Activated T-helper 1 cell treated with anti-CD3 and anti-CD28 coated beads, Interleukin-12 subunit alpha, Interleukin-12 subunit beta, Interleukin-2, Interleukin-4 antibody, amounts not matched to agents 30 ng/mL and 10 ng/mL and 1 ng/mL, durations not matched to agents 14 hours and 24 hours and 36 hours (primary cell): Measurements from ENCODE around the gene CADPS. TPM values are rescaled to one million over a fixed set of nuclear protein-coding genes. Genes with fewer than 3 reads are reported as not detected.
"Not testable (repeated sequence)": the region's sequence is repeated elsewhere in the genome, so short reads cannot be mapped to it uniquely, and the experiment has no call there.

ENCODE experiments used
- DNase-seq: peaks from one replicate; pipeline ENCODE4 v3.0.0; 2021; ENCODE audit warnings: low spot score
- H3K27ac Mint-ChIP-seq: one replicate; pipeline ENCODE4 v1.8.0; 2021; ENCODE audit warnings: mild to moderate bottlenecking, mixed read lengths
- H3K27me3 Mint-ChIP-seq: one replicate; pipeline ENCODE4 v1.8.0; 2022; ENCODE audit warnings: mild to moderate bottlenecking, moderate library complexity, mixed read lengths; ENCODE audit not compliant: insufficient read depth
- H3K36me3 Mint-ChIP-seq: one replicate; pipeline ENCODE4 v1.8.0; 2021; ENCODE audit warnings: low read depth, mixed read lengths
- H3K4me1 Mint-ChIP-seq: one replicate; pipeline ENCODE4 v1.8.0; 2021; ENCODE audit warnings: low read depth, mixed read lengths
- H3K4me3 Mint-ChIP-seq: one replicate; pipeline ENCODE4 v1.8.0; 2021; ENCODE audit warnings: mild to moderate bottlenecking, moderate library complexity, mixed read lengths
- H3K9me3 Mint-ChIP-seq: one replicate; pipeline ENCODE4 v1.8.0; 2021; ENCODE audit warnings: mixed read lengths
- intact Hi-C: fragments of 100-400 bp; cut with micrococcal nuclease; formaldehyde crosslinking; loops from one replicate; pipeline ENCODE4 v1.15.1; 2024
- total RNA-seq: library from RNA; stranded (reverse); gene quantifications from 2 replicates; pipeline ENCODE4 v1.2.3, GENCODE V29; 2022

Gene CADPS
- total RNA-seq, 1 donor from 2014 or later = not detected

DNA sequence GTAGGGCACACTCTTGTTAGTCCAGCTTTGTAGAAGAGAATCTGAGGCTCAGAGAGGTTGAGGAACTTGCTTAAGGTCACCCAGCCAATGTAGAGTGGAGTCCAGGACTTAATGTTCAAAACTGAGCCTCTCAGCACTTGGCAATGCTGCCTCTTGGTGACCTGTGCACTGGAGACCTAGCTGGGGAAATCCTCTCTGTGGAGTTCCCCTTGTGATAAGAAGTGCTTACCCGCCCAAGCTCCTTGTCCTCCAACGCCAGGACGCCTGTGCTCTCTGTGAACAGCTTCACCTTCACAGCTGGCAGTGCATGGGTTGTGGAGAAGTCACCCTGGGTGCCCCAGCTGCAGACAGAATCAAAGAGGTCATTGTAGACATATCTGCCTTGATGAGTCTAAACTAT is 282.8 kb downstream of the CADPS start:
- intact Hi-C loops = no loop called here
- Mint-ChIP-seq H3K27me3 (no peaks in the 10 kb centered on the region), H3K9me3 (no peaks in the 10 kb centered on the region), H3K4me3 (no peak overlapping the region), H3K27ac (no peak overlapping the region), H3K36me3 (no peaks in the 10 kb centered on the region), H3K4me1 (no peaks in the 10 kb centered on the region)
- no peak for DNase-seq

DNA sequence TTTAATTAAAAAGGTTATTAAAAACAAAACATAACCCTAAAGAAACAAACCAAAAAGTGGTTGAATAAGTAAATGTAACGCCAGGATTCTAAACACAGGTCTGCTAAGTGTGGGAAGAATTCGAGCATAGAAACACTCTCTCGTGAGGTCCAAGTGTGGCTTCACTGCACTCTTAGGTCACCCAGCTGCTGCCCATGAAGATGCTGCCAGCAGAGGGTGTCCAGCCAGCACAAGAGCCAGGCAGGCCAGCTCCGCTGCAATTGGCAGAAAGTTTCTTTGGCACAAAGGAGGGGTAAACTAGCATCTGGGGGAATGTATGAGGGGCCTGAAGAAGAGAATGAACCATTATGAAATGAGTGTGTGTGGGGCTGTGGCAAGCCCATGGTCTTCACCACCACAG is 286.1 kb downstream of the CADPS start:
- Mint-ChIP-seq H3K9me3 (no peaks in the 10 kb centered on the region), H3K27me3 (no peaks in the 10 kb centered on the region), H3K27ac (no peak overlapping the region), H3K4me3 (no peak overlapping the region), H3K4me1 (no peaks in the 10 kb centered on the region), H3K36me3 (no peaks in the 10 kb centered on the region)
- intact Hi-C loops = no loop called here
- DNase-seq = no peak

GRCh38 chr3:62587579-62588031 is 287.6 kb downstream of the CADPS start:
- no peaks in the 10 kb centered on the region for H3K27me3 Mint-ChIP-seq
- no peaks in the 10 kb centered on the region for H3K4me1 Mint-ChIP-seq
- no peaks in the 10 kb centered on the region for H3K9me3 Mint-ChIP-seq
- no peak overlapping the region for H3K4me3 Mint-ChIP-seq
- intact Hi-C loops = no loop called here
- no peak for DNase-seq
- H3K36me3 Mint-ChIP-seq = no peaks in the 10 kb centered on the region
- no peak overlapping the region for H3K27ac Mint-ChIP-seq

DNA sequence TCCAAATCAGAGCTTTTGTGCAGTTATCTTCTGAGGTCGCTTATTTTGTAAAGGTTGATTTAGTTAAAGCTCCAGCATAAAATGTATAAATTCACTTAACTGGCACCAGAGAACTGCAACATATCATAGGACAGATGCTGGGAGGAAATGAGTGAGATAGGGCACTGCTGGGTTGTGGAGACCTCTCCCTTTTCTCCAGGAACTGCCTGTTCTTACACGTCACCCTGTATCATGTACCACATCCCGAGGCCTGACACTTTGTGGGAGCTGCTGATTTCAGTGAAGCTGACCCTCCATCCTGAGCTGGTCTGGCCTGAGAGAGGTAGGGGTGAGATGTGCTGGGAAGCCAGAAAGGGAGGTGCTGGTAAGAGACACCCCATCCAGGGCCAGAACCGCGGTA is 288.0 kb downstream of the CADPS start:
- H3K36me3 Mint-ChIP-seq = no peaks in the 10 kb centered on the region
- no peak overlapping the region for H3K4me3 Mint-ChIP-seq
- no peak for DNase-seq
- H3K4me1 Mint-ChIP-seq = no peaks in the 10 kb centered on the region
- no peak overlapping the region for H3K27ac Mint-ChIP-seq
- intact Hi-C loops = no loop called here
- no peaks in the 10 kb centered on the region for H3K9me3 Mint-ChIP-seq
- H3K27me3 Mint-ChIP-seq = no peaks in the 10 kb centered on the region

- Mint-ChIP-seq H3K9me3 (no peaks in the 10 kb centered on the region), H3K4me3 (no peak overlapping the region), H3K27me3 (no peaks in the 10 kb centered on the region), H3K4me1 (no peaks in the 10 kb centered on the region), H3K27ac (no peak overlapping the region), H3K36me3 (no peaks in the 10 kb centered on the region)
- intact Hi-C loops = no loop called here
- DNase-seq = no peak
These were observed 288.9 kb downstream of the CADPS start for GRCh38 chr3:62586356-62586755.

DNA sequence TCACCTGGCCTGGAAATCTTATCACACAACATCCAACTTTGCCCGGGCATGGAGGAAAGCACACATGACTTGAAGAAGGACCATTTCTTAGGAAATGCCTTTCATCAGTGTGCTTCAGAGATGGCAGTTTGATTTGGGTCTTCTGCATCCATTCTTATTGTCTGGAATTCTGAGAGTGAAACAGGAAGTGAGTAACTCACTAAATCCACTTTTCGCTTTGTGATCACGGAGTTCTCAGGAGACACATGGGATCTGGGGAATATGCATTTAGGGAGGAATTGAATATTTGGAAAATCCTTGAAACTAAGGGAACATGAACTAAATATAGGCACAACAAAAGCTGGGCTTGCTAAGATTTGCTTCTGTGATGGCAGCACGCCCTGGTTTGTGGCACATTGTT is 289.4 kb downstream of the CADPS start:
- no peaks in the 10 kb centered on the region for H3K36me3 Mint-ChIP-seq
- no peak overlapping the region for H3K27ac Mint-ChIP-seq
- H3K4me3 Mint-ChIP-seq = no peak overlapping the region
- DNase-seq = no peak
- H3K9me3 Mint-ChIP-seq = no peaks in the 10 kb centered on the region
- intact Hi-C loops = no loop called here
- no peaks in the 10 kb centered on the region for H3K27me3 Mint-ChIP-seq
- no peaks in the 10 kb centered on the region for H3K4me1 Mint-ChIP-seq

GRCh38 chr3:62584636-62585035 is 290.6 kb downstream of the CADPS start:
- H3K36me3 Mint-ChIP-seq = no peaks in the 10 kb centered on the region
- intact Hi-C loops = no loop called here
- H3K27me3 Mint-ChIP-seq = no peaks in the 10 kb centered on the region
- H3K4me1 Mint-ChIP-seq = no peaks in the 10 kb centered on the region
- H3K27ac Mint-ChIP-seq = no peak overlapping the region
- H3K9me3 Mint-ChIP-seq = peaks cover 6% of the 10 kb centered on the region
- DNase-seq = no peak
- no peak overlapping the region for H3K4me3 Mint-ChIP-seq

DNA sequence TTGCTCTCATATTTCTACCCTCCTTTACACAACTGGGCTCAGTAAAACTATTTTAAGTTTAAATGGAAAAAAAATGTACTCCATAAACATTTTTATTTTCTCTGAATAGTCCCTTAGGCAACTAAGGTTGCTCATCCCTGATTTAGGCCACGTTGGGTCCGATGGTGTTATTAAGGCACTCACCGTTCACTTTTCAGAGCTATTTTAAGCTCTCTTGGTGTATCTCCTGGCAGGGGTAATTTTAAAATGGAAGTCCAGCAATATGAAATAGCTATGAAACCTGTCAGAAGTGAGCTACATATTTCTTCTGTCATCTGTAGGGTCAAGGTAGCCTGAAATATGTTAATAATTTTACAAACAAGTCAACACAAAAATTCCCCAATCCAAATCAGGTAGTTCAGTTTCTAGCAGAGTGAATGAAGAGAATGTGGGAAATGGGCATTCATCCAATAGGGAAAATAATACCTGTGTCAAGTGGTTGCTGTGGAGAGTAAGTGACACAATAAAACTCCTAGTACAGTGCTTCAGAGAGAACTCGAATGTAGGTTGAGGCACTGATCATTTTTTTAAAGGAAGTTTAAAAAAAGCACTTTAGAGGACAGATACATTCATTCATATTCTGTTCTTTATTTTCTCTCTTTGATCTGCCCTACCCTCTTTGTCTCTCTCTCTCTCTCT is 292.6 kb downstream of the CADPS start:
- Mint-ChIP-seq H3K9me3 (peaks cover 14% of the 10 kb centered on the region), H3K4me3 (no peak overlapping the region), H3K27me3 (no peaks in the 10 kb centered on the region), H3K4me1 (no peaks in the 10 kb centered on the region), H3K27ac (no peak overlapping the region), H3K36me3 (no peaks in the 10 kb centered on the region)
- DNase-seq = no peak
- intact Hi-C loops = no loop called here

DNA sequence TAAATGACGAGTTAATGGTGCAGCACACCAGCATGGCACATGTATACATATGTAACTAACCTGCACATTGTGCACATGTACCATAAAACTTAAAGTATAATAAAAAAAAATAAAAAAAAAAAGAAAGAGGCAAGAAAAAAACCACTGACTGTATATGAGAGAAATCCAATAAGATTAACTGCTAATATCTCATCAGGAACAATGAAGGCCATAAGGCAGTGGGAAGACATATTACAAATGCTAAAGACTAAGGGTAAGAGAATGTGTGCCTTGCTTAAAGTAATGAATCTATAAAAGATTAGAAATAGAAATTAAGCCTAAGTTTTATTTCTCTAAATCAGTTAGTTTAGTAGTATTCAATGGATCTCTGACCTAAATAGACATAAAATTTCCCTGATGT is 294.7 kb downstream of the CADPS start:
- H3K9me3 Mint-ChIP-seq = peaks cover 14% of the 10 kb centered on the region
- DNase-seq, H3K36me3 Mint-ChIP-seq, H3K27me3 Mint-ChIP-seq, H3K4me1 Mint-ChIP-seq, intact Hi-C loops, H3K4me3 Mint-ChIP-seq, H3K27ac Mint-ChIP-seq: not testable (repeated sequence)

- Mint-ChIP-seq H3K27me3 (no peaks in the 10 kb centered on the region), H3K36me3 (no peaks in the 10 kb centered on the region), H3K9me3 (peaks cover 14% of the 10 kb centered on the region), H3K4me1 (no peaks in the 10 kb centered on the region), H3K4me3 (no peak overlapping the region), H3K27ac (no peak overlapping the region)
- intact Hi-C loops = no loop called here
- no peak for DNase-seq
These were observed 298.1 kb downstream of the CADPS start for GRCh38 chr3:62577153-62577552.

- no peak for DNase-seq
- Mint-ChIP-seq H3K27me3 (no peaks in the 10 kb centered on the region), H3K27ac (no peak overlapping the region), H3K36me3 (no peaks in the 10 kb centered on the region), H3K4me3 (no peak overlapping the region), H3K4me1 (no peaks in the 10 kb centered on the region), H3K9me3 (peaks cover 5% of the 10 kb centered on the region)
- intact Hi-C loops = no loop called here
These were observed 300.8 kb downstream of the CADPS start for GRCh38 chr3:62574266-62574898.

GRCh38 chr3:62571916-62572315 is 303.3 kb downstream of the CADPS start:
- Mint-ChIP-seq H3K4me1 (no peaks in the 10 kb centered on the region), H3K27me3 (peaks cover 2% of the 10 kb centered on the region), H3K4me3 (no peak overlapping the region), H3K36me3 (no peaks in the 10 kb centered on the region), H3K9me3 (no peaks in the 10 kb centered on the region), H3K27ac (no peak overlapping the region)
- intact Hi-C loops = no loop called here
- no peak for DNase-seq

DNA sequence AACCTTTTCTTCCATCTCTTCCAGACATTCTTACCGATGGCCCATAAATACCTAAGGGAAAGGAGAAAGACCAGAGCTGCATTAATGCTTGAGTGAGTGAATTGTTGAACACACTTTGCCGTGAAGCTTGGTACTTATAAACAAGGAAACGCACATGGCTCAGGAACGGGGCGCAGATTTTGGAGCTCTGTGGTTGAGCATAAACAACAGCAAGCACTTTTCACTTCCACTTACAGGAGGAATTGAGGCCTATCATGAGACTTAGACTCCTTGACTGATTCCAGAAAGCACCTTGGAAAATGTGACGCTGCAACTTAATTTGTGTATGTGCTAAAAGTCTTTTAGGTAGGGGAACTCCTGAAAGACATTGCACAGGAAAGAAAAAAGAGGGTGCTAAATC is 304.3 kb downstream of the CADPS start:
- Mint-ChIP-seq H3K27me3 (peaks cover 2% of the 10 kb centered on the region), H3K4me3 (no peak overlapping the region), H3K27ac (no peak overlapping the region), H3K4me1 (no peaks in the 10 kb centered on the region), H3K9me3 (no peaks in the 10 kb centered on the region), H3K36me3 (no peaks in the 10 kb centered on the region)
- DNase-seq = no peak
- intact Hi-C loops = no loop called here

DNA sequence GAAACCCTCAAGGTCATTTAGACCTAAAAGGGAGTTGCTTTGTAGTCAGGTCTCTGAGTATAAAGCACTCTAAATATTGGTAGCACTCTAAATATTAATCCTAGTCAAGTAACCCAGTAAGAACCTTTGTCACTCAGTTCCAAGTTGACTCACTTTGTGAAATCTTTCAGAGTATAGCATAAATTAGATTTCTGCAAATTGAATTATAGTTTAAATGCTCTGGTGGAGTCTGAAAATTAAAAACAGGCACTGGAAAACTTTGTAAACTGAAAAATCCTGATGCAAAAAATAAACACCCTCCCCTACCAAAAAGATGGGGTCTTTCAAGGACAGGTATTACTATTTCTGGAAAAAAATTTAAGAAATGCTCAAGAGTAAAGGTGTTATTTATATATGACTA is 305.6 kb downstream of the CADPS start:
- DNase-seq = no peak

More for the DNA sequence above, 305.6 kb downstream of the CADPS start:
- no peak overlapping the region for H3K27ac Mint-ChIP-seq
- no peak overlapping the region for H3K4me3 Mint-ChIP-seq
- H3K27me3 Mint-ChIP-seq = peaks cover 2% of the 10 kb centered on the region
- no peaks in the 10 kb centered on the region for H3K9me3 Mint-ChIP-seq
- intact Hi-C loops = no loop called here
- no peaks in the 10 kb centered on the region for H3K36me3 Mint-ChIP-seq
- H3K4me1 Mint-ChIP-seq = no peaks in the 10 kb centered on the region
